Left kidney (tissue), 2 donors: ENCODE results near the gene ADM. TPM values are rescaled to one million over a fixed set of nuclear protein-coding genes. Genes with fewer than 3 reads are reported as not detected.

Source experiments
- DNase-seq: peaks from one replicate; pipeline ENCODE4 v3.0.0-alpha.2; 2013
- polyA plus RNA-seq: library from polyadenylated mRNA; unstranded; fragments of 120-200 nt; gene quantifications from one replicate; pipeline ENCODE4 v1.2.1, GENCODE V29; 2013; ENCODE audit not compliant: insufficient read length

The ADM gene
- polyA plus RNA-seq, 1 donor: 6.4 TPM

DNA sequence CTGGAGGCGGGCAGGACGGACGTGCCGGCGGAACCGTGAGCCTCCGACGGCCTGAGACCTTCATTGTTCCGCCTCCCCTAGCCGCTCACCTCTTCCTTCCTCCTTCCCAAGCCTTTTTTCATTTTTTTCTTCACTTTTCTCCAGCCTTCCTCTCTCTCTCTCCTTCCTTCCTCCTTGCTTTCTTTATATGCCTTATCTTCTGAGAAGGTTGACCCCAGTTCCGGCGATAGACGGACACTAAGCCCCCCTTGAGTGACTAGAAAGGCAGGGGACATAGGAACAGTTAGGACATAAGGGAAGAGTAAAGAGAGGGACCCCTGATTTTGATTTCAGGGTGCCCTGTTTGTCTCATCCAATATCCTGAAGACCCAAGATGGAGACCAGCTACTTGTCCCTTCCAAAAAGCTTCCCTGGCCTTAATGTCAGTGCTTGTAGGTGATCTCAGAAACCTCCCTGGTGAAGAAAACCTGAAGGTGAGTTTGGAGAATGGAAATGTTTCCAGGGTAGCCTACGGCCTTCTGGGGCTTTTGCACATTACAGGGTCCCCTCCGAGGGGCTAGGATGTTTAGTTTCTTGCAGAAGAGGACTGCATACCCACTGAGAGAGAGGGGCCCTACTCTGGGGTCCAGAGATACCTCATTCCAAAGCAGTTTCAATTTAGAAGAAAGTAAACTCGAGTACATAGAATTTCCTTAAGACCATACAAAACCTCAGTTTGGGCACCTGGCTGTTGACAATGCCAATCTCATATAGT is 3.5 kb downstream of the ADM start:
- no peak for DNase-seq

DNA sequence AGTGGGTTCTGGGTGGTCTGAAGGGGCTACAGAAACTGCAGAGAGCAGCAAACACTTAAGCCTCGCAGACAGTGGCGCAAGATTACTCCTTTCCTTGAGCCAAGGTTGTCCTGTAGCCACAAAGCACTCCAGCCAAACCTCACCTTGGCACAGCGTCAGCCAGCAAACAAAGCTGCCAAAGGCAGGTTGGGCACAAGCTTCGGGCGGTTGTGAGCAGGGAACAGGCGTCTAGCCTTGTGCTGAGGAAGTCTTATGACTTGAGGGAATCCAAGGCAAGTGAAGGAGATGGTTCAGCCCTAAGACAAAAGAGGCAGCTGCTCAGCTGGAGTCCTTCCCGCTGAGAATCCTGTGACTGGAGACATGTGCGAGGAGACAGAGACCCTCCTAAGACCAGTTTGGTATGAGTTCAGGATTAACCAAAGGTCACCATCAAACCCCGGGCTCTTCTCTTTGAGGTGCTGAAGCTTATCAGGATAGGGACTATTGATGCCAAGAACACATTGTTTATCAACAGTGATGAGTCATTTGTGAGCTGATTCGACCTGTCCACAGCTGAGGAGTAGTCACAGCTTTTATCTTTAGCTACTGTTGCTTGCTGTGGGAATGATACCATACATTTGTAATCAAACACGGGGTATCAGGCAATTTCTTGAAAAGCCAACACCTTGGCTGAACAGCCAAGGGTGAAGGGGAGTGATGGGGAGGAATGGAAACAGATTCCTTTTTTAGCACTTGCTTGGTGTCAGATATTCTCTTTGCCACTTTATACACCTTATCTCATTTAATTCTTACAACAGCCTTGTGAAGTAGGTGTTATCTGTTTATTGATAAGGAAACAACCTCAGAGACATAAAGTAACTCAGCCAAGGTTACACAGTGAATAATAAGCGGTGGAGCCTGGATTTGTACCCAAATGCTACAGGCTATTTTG is 4.6 kb downstream of the ADM start:
- no peak for DNase-seq

DNA sequence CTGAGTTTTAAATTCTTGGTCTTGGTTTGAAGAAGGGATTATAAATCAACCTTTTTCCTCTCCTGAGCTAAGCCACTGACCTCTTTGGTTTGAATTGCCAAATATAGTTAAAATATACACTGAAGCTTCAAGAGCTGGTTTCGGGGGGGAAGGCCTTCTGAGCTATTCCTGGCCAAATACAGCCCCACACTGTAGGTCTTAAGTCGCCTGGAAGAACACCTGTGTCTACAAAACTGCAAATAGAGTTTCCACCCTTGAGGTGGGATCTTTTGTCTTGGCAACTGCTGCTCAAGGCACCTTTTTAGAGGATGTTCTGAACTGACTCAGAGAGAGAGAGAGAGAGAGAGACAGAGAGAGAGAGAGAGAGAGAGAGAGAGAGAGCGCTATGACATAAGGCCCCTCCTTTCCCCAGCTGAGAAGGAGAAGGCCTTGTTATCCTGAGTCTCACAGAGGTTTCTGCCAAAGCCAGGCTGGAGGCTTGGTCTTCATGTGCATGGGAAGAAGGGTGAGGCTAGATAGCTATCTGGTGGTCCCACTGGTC is 5.5 kb downstream of the ADM start:
- DNase-seq: no peak

DNA sequence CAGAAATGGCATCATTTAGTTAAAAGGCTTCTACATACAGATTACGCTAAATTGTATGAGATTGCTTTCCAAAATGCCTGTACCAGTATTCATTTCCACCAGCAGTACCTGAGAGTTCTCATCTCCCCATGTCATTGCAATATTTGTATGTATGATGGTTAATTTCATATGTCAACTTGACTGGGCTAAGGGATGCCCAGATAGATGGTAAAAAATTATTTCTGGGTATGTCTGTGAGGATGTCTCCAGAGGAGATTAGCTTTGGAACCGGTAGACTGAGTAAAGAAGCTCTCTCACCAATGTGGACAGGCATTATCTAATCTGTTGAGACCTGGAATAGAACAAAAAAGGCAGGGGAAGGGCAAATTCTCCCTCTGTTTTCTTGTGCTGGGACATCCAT is 6.9 kb downstream of the ADM start:
- no peak for DNase-seq

DNA sequence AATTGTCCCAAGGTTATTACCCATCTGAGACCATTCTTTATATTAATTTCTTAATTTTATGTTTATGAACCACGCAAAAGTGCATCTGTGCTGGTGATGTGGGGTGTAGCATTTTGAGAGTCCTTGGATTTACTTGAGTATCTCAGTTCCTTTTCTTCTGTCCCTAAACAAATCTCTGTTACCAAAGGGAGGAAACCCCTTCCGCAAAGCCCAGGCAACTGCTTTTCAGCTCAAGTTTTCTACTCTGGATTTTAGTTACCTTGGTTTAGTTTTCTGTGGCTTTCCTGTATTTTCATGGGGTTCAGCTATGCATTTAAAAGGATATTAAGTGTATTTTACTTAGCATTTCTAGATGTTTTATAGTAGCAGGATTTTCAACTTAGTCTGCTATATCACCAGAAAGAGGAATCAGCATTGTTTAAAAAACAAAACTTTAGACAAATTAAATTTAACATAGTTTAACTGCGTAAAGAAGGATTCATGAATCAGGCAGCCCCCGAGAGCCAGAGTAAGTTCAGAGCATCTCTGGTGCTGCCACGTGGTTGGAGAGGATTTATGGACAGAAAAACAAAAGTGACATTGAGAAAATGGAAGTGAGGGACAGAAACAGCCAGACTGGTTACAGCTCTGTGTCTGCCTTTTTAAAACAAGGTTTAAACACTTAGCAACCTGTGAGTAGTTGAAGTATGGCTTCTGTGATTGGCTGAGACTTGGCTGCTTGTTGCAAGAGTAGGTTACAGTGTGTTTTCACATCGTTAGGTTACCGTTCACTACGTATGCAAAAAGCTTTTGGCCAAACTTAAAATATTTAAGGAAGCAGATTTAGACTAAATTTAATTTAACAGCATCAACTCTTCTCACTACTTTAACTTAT is 9.6 kb downstream of the ADM start:
- DNase-seq: peak; percentile 27

DNA sequence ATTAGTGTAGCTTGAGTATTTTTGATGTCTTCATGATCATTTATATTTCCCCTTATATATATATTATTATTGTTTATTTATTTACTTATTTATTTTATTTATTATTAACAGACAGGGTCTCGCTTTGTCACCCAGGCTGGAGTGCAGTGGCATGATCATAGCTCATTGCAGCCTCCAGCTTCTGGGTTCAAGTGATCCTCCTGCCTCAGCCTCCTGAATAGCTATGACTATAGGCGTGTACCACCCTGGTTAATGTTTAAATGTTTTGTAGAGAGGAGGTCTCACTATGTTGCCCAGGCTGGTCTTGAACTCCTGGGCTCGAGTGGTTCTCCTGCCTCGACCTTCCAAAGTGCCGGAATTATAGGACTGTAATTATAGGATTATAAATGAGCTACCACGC is 10.2 kb downstream of the ADM start:
- DNase-seq: no peak

DNA sequence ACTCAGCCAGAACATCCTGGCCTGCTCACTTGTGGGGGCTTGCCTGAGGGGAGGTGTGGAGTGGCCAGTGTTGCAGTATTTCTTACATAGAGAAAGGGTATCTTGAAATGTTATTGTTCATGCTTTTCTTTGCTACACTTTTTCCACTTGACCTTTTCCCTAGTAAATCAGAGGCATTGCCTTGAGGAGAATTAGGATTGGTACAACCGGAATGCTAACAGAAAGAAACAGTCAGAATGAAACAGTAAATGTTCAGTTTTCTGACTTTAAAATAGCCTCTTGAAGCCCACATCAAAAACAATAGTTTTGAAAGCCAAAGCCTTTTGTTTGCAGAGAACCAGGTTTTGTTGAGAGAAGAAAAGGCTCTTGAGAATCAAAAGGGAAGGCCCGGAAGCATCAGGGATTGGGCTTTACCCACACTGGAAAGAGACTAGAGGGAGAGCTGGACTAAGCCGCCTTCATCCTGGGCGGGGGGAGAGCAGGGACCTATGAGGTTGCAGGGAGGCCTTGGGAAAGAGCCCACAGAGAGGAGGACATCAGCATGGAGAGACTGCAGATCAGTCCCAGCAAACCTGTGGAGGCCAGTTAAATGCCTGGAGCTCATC is 12.4 kb downstream of the ADM start:
- DNase-seq: no peak

DNA sequence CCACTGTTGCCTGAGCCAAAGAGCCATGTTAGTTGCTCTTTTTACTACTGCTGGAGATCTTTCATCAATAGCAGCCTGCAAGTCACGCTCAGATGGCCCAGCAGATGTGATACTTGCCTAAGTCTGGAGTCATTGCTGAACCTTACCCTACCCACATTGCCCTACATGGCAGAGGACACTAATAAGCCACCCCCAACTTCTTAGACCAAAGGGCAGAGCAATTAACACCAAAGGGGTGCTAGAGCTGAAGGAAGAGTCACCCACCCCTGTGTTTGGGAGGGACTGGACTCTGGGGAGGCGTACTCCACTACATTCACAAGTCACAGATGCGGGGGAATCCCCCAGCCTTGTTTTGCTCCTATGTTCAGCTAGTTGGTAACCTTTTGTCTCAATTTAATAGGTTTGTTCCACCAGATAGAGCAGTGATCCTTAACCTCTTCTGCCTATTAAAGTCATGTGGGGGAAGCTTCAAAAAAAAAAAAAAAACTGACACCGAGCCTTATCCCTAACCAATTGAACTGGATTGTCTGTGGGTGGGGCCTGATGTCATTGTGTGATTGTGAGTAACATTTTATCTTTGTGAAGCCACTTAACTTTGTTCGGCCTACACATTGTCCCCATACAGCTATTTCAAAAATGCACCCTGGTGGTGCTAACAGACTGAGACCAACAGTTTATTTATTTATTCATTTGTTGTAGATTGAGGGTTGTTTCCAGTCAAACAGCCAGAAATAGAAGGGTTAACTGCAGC is 13.1 kb downstream of the ADM start:
- DNase-seq: no peak

DNA sequence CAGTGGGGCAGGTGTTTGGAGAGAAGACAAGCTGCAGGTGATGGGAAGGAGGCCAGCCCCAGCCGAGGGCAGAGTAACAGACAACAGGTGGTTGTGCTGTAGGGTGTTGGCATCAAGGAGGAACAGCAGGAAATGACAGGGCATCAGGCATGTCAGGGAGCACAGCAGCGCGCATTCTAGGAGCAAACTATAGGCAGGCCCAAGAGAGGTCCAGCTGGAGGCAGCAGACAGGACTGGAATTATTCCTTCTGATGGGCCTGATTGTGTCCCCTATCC is 13.6 kb downstream of the ADM start:
- DNase-seq: no peak

DNA sequence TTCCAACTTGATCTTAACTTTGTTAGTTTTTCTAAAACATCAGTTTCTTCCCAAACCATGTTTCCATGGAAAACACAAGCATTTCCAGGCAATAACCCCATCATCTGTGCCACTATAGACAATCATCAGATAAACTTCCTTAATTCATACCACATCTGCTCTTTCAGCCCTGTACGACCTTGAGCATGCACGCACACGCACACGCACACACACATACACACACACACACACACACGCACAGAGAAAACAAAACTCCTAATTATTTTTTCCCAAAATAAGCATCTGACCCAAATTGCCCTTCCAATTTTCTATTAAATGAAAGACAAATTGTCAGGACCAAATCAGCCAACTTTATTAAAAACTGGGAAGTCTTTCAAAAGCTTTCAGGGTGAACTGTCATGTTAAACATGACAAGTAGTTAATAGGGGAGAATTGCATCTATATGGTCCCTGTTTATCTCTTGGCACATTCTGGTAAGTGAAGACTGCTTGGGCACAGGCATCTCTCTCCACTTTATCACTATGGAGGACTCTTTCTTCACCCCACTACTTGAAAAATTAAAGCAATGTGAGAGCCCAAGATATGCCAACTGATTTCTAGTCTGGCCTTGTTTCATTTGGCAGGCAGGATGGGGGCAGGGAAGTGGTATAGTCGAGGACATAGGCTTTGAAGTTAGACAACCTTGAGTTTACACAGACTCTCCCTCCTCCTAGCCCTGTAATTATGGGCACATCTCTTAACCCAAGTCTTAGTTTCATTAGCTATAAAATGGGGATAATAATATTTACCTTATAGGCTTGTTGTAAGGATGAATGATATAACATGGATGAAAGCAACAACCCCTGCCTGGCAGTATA is 15.1 kb downstream of the ADM start:
- DNase-seq: no peak

DNA sequence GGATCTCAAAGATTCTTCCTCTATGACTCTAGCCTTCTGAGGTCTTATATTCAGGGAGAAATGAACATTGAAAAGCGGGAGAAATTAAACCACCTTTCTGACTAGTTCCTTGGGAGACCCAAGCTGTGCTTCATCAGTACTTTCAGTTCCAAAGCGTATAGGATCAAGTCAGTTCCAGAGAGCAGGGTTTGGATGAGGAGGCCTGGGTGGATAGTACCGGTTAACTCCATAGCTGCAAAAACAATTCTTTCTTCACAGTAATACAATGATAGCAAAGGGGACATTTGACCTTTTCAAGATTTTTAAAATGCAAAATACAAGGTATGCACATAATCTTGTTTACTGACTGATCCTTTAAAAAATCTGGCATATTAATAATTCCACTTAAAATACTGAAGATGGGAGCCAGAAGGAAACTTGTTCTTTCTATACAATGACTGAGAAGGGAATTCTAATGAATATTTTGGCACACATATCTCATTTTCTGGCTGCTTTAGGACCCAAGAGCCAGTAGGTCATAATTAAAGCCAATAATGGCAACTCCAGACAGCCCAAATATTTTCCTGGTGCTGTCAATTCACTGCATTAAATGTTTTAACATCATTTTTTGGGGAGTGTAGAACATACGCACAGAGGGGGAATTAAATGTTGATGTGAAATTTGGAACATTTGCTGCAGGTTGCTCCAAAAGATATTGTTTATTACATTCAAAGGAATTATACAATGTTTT is 16.0 kb downstream of the ADM start:
- no peak for DNase-seq

DNA sequence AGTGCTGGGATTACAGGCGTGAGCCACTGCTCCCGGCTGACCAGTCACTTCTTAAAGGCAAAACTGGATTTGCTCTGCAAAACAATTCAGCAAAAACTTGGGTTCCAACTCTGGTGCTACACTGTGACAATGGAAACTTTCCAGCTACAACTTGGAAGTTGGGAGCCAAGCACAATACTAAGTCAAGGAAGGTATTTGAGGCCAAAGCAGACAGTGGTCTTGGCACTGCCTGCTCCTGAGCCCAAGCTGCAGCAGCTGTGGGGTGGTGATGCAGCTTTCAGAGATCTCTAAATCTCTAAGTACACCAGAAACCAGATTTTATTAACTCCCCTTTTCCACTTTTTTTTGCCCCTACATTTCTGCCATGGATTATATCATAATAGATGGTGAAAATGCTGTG is 17.5 kb downstream of the ADM start:
- no peak for DNase-seq

DNA sequence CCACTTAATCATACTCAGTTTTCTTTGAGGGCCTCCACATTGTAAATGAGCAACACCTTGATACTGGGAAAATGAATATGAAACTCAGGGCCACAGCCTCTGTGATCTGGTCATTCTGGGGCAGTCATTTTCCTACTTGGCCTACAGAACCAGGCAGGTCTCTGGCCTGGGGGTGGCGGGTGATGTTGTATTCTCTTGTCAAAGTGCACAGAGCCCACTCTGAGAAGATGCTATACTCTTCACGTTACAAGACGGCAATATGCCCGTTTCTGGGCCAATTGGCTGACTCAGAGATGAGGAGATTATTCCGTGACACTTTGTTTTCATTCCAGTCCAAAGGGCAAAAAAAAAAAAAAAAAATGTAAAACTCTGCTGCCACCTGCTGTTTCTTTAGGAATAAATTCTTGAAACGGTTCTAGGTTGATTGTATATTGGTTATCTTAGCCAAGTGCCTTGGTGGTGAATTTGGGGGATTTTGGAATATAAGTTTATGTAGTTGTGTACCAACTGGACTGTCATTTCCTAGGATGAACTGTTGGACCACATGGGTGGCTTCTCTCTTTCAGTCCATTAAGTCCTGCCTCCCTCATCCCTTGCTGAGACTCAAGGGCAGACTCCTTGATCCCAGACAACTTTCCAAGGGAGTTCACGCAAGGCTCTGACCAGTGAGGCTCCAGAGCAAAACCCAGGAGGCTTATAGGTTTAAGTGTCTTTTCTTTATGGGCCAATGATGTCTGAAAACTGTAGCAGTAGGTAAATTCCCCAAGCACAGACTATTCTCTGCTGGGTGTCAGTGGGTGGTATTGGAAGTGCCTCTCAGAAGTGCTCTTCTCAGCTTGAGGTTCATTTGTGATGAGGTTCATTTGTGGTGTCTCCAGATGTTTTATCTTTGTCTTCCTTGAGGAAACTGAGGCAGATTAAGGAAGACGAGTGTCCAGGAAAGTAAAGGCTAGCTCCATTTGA is 18.2 kb downstream of the ADM start:
- peak; percentile 71 for DNase-seq

DNA sequence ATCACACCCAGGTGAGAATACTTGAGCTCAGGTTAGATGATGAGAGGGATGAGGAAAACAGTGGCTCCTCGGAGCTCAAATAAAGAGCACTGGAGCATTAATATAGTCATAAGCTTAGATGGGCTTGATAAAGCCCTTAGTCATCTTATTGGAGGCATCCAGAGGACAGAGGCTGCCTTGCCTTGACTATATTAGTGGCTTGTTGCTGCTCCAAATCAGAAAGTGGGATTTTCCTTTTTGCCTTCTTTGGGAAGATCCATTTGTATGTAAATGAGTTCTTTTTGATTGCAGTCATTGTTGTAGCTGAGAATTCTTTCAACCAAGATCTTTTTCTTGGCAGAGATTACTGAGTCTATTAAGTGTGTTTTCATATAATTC is 18.9 kb downstream of the ADM start:
- DNase-seq: no peak

DNA sequence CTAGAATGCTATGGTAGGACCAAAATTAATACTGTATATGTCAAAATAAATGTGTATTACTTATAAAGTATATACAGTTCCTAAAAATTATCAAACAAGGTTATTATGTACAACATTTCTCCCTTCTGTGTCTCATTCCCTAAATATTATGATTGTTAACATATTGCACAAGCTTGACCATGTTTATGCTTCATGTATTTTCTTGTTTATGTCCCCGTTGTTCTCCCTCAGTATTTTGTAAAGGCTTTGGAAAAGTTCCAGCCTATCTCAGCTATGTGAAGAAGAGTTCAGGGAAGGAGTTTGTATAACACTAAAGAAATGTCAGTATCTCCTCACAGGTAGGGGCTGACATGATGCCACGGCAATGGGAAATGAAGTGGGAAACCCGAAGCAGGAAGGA is 19.6 kb downstream of the ADM start:
- no peak for DNase-seq

DNA sequence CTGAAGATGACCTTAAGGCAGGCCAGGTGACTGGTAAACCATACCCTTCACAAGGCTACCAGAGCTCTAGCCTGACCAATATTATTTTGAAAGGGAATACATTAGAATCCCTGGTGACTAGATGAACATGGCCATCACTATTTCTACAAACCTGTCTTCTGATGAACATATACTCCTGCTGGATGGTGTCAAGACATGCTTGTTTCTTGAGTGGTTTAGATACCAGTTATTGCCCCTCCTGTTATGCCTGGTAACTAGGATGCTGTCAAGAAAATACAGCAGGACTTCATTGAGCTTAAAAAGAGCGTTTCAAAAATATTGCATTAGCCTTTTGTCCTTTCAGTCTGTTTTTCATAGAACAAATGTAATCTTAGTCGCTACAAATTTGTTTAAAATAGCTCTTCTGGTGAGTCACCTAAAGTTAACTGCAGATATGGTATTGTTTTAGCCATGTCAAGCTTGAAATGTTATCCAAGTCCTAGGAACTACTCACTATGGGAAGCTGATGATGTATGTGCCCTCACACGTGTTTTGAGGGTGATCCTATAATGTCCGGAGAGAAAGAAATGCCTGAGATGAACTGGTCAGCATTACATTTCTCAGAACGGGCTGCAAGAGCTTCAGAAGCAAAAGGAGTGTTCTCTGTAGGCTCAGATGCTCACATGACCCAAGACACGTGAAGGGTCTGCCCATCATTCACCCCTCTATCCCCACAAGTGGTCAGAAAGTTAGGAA is 20.6 kb downstream of the ADM start:
- no peak for DNase-seq
